MM.1S (cell line): Measurements from ENCODE around the gene SCARB2.

Experiments used
- CTCF ChIP-seq: fragments of 300-600 bp; sonication (generic); IDR thresholded peaks from 2 replicates; pipeline ENCODE4 v1.5.1; 2016; ENCODE audit warnings: antibody characterized with exemption, low read length, mixed read lengths
- EZH2phosphoT487 ChIP-seq: fragments of 300-600 bp; sonication (generic); IDR thresholded peaks from 2 replicates; pipeline ENCODE4 v1.6.1; 2018; ENCODE audit warnings: antibody characterized with exemption, low read length

GRCh38 chr4:76175336-76175735, 38.3 kb downstream of the SCARB2 start:
- TF ChIP-seq CTCF (no peak), EZH2phosphoT487 (no peak)
